NCI-H146 treated with DMSO at 0.1 percent for 48 hours (cell line): ENCODE data around the gene RGS3.

ENCODE experiments used
- DNase-seq: peaks from one replicate; lab custom pipeline; 2025; ENCODE audit not compliant: unreplicated experiment; lab: John Stamatoyannopoulos, UW

The RGS3 gene

GRCh38 chr9:113597390-113598241 is 134.1 kb downstream of the RGS3 start:
- no peak for DNase-seq

GRCh38 chr9:113598451-113598850 is 134.9 kb downstream of the RGS3 start:
- no peak for DNase-seq

- no peak for DNase-seq
Observed at GRCh38 chr9:113598883-113599282, 135.4 kb downstream of the RGS3 start.

- DNase-seq = no peak
Observed at GRCh38 chr9:113599646-113600022, 136.1 kb downstream of the RGS3 start.

- DNase-seq = no peak
Observed at GRCh38 chr9:113600023-113600823, 136.7 kb downstream of the RGS3 start.

GRCh38 chr9:113600871-113601614 is 137.5 kb downstream of the RGS3 start:
- no peak for DNase-seq

DNA sequence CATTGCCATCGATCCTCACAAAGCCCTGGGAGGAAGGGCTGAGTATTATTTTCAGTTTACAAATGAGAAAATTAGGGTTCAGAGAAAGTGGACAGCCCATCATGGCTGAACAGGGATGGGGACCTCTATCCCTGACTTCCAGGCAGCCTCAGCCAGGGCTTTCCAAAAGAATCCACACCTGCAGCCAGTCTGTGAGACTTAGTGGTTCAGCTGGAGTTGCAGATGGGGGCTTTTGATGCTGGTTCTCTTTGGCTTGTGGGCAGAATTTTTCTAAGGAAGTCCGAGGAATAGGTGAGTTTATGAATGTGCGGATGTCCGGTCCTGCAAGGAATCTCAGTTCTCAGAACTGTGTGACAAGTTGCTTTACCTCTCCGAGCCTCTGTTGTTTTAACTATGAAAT is 138.1 kb downstream of the RGS3 start:
- DNase-seq = no peak

- DNase-seq = no peak
Observed at GRCh38 chr9:113602126-113603047, 138.9 kb downstream of the RGS3 start.

DNA sequence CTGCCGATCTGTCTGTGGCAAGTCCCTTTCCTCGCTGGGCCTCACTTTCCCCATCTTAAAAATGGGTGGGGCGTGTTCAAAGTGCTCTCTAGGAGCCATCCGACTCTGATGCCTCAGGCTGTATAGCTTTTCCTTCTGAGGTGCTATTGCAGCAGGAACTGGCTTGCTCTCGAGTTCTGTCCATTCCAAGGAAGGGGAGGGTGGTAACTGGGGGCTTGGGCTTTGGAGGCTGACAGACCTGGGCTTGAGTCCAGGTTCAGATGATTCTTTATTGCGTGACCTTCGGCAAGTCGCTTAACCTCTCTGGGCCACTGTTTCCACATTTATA is 139.5 kb downstream of the RGS3 start:
- no peak for DNase-seq

DNA sequence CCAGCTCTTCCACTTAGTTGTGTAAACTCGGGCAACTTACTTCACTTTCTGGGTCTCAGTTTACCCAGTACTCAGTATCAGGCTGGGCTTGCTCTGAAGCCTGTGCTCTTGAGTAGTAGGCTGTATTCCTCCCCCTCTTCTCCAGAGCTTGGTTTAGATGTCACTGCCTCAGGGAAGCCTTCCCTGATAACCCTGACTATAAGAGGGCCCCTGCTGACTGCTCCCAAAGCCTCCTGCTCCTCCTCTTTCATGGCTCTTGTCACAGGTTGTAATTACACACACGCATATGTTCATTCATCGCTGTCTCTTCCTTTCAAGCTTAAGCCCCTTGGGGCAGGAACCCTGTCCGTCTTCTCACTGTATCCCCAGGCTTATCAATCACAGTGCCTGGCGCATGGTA is 140.2 kb downstream of the RGS3 start:
- no peak for DNase-seq

- no peak for DNase-seq
Observed at GRCh38 chr9:113604393-113604792, 140.9 kb downstream of the RGS3 start.

GRCh38 chr9:113606510-113606909 is 143.0 kb downstream of the RGS3 start:
- DNase-seq = no peak

- no peak for DNase-seq
Observed at GRCh38 chr9:113608082-113608685, 144.7 kb downstream of the RGS3 start.

GRCh38 chr9:113609562-113610318 is 146.2 kb downstream of the RGS3 start:
- peak; percentile 62 for DNase-seq

- DNase-seq = no peak
Observed at GRCh38 chr9:113611461-113612215, 148.1 kb downstream of the RGS3 start.

DNA sequence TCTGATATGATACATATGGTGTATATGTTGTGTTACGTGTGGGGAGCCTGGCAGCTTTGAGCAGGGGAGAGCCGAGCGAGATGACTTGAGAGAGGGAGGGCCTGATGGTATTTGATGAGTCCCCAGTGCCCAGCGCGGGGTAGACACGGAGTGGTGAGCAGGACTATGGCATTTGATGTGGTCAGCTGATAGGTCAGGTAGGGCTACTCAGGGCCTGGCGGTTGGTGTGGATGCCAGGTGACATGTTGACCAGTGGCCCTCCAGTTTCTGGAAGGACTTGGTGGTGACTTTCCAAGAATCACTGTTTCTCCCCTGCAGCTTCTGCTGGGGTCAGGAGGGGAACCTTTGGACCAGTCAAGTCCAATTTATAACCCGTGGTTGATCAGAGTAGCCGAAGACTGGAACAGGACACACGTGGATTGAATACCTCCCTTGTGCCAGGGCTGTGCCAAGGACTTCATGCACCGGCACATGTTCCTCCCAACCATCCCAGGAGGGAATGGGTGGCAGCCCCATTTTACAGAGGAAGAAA is 148.8 kb downstream of the RGS3 start:
- no peak for DNase-seq

GRCh38 chr9:113612828-113613227 is 149.3 kb downstream of the RGS3 start:
- DNase-seq = no peak

DNA sequence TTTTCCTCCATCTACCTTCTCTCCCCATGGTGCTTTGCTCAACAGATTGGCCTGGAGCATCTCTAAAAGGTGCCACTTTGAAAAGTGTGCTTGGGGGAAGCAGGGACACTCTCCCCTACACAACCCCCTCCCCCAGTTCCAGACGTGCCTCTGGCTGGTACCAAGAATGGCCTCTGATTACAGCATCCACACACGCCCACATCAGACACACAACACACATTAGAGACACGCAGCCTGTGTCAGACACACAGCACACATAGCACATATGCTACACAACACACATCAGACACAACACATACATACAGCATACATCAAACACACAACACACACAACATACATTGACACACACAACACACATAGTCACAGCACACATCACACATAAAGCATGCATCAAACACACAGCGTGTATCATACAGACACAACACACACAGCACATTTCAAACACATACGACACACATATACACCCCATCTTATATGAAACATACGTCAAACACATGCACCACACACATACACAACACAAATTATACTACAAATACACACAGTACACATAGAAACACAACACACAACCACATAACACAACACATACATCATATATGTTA is 150.4 kb downstream of the RGS3 start:
- no peak for DNase-seq
